ENCODE results near the gene ADAMTS16.

DNA sequence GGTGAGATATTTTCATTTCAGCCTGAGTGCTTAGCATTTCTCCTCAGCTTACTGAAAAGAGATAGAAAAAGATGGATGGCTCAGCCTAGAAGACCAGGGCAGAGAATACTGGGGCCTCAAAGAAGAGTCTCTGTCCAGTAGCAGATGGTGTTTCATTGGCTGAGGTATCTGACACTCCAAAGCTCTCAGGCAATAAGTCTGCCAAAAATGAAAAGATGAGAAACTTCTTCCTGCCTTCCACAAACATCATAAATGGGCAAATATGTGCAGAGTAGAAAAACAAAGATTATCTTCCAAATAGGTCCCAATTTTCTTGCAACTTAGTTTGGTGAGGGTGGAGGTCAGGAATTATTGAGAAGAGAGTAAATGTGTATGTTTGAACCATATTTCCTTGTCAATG is 195.0 kb downstream of the ADAMTS16 start:
- TF ChIP-seq, protein P1, sequence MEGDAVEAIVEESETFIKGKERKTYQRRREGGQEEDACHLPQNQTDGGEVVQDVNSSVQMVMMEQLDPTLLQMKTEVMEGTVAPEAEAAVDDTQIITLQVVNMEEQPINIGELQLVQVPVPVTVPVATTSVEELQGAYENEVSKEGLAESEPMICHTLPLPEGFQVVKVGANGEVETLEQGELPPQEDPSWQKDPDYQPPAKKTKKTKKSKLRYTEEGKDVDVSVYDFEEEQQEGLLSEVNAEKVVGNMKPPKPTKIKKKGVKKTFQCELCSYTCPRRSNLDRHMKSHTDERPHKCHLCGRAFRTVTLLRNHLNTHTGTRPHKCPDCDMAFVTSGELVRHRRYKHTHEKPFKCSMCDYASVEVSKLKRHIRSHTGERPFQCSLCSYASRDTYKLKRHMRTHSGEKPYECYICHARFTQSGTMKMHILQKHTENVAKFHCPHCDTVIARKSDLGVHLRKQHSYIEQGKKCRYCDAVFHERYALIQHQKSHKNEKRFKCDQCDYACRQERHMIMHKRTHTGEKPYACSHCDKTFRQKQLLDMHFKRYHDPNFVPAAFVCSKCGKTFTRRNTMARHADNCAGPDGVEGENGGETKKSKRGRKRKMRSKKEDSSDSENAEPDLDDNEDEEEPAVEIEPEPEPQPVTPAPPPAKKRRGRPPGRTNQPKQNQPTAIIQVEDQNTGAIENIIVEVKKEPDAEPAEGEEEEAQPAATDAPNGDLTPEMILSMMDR (IDR thresholded peaks at IDR 0.05; ENCODE audit: low read length): no peak
- no peak for TF ChIP-seq EZH2 (IDR thresholded peaks at IDR 0.05; ENCODE audit: borderline replicate concordance, low read length)
